HG03575 (cell line): ENCODE data around the gene METTL23.
A peak's percentile ranks its signal among the peaks of the same experiment; 100 is the strongest.
"Not testable (repeated sequence)": the region's sequence is repeated elsewhere in the genome, so short reads cannot be mapped to it uniquely, and the experiment has no call there.

Experiments
- ATAC-seq: cut with Tn5 transposase; IDR thresholded peaks from one replicate; pipeline ENCODE4 v1.9.1; 2021; ENCODE audit not compliant: unreplicated experiment, insufficient number of reproducible peaks, low FRiP score; ENCODE audit errors: extremely low read depth

METTL23 gene

GRCh38 chr17:76727745-76728456 is 1.3 kb downstream of the METTL23 start:
- no peak for ATAC-seq

- ATAC-seq = not testable (repeated sequence)
Observed at GRCh38 chr17:76731800-76732733, 5.4 kb downstream of the METTL23 start.

DNA sequence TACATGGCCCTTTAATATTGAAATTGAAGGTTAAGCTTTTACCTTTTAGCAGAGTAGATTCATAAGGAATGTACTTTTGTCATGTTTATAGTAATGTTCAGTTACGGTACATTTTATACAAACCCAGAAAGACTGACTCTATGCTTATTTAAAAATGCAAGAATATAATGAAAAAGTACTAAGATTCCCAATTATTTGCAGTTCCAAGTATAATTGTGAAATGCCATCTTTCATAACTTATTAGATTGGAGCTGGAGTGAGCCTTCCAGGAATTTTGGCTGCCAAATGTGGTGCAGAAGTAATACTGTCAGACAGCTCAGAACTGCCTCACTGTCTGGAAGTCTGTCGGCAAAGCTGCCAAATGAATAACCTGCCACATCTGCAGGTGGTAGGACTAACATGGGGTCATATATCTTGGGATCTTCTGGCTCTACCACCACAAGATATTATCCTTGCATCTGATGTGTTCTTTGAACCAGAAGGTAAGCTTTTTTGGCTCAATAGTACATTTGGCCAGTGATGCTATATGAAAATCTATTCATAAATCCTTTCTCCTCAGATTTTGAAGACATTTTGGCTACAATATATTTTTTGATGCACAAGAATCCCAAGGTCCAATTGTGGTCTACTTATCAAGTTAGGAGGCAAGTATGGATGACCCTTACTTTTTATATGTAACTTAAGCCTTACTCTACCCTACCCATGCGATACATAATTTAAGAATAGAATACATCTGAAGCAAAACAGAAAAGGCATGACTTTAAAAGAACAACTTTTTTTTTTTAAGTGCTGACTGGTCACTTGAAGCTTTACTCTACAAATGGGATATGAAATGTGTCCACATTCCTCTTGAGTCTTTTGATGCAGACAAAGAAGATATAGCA is 6.3 kb downstream of the METTL23 start:
- ATAC-seq = no peak

GRCh38 chr17:76733618-76733957 is 6.9 kb downstream of the METTL23 start:
- ATAC-seq = no peak

GRCh38 chr17:76734080-76734840 is 7.6 kb downstream of the METTL23 start:
- no peak for ATAC-seq

- ATAC-seq = no peak
Observed at GRCh38 chr17:76735006-76735405, 8.4 kb downstream of the METTL23 start.

DNA sequence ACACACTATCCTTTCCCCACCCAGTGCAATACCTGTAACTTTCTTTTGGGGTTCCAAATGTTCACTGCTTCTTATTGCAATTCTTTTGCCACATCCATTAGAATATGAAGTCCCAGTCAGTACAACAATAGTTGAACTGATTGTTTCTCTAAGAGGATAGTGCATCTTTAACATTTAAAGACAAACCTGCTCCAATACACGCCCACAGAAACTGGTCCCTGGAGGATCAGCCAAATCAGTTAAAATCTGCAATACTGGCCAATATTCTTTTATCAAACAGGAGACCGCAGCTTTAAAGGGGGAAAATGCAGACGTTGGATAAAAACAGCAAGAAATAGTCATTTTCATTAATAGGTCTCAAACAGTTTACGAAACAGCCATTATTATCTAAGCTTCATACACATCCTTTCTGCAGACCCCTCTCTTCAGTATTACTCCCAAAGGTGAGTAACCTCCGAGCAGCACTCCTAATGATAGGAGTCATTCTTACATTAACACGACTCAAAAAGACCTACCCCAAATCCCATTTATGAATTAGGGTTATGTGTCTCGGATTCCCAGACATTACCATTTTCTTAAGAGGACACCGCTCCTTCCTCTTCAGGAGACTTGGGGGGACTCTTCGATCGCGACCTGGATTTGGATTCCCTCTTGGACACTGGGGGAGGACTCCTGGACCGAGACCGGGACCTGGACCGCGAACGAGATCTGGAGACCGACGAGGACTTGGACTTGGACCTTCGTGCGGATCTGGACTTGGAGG is 9.1 kb downstream of the METTL23 start:
- ATAC-seq = no peak

DNA sequence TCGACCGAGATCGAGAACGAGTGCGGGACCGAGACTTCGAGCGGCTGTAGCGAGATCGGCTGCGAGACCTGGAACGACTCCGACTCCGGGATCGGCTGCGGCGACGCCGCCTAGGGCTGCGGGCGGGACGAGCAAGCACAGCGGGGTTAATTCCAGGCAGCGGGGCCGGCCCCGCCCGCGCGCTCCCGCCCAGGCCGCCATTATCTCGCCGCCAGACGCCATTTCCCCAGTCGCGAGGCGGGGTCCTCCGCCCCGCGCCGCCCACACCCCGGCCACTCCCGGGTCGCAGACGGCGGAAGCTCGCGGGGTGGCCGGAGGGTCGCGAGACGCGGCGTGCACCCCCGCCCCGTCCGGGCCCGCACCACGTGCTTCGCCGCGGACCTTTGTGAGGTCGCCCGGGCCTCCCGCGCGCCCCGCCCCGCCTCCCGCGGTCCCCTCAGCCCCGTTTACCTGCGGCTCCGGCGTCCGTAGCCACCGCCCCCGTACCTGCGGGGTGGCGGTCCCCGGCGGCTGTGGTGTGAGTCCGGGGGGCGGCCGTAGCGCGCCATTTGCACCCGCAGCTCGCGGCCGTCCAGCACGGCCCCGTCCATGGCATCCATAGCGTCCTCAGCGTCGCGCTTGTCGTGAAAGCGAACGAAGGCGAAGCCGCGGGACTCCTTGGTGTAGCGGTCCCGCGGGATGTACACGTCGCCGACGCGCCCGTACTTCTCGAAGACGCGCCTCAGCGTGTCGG is 9.9 kb downstream of the METTL23 start:
- ATAC-seq = no peak

GRCh38 chr17:76737082-76737675 is 10.5 kb downstream of the METTL23 start, which contains the start of gene SRSF2:
Gene SRSF2 (minus strand): TSS chr17:76737331. CDS start chr17:76737160, 171 bp downstream.
- ATAC-seq = peak; percentile 32

GRCh38 chr17:76737676-76738467 is 11.2 kb downstream of the METTL23 start, which contains the start of gene MFSD11:
Gene MFSD11 (plus strand): TSS chr17:76738119. CDS start chr17:76738353, 234 bp downstream.
- peak; percentile 12 for ATAC-seq

DNA sequence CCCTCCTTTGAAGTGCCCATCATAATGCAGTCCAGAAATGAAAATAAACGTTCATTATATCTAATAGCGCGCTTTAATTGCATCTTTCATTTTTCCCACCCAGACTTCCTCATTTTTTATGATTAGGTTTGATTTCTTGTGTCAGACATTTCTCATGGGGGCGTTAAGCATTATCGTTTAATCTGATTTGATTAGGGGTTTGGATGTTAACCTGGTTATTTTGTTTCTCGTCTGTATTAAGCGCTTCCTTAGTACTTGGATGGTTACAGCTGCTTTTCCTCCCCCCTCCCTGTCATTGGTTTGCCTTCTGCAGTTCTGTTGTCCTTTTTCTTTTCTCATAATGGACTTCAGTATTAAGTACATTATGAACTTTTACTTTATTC is 11.8 kb downstream of the METTL23 start:
- no peak for ATAC-seq

GRCh38 chr17:76739568-76740115 is 13.0 kb downstream of the METTL23 start:
- ATAC-seq = not testable (repeated sequence)

GRCh38 chr17:76740329-76741118 is 13.9 kb downstream of the METTL23 start:
- no peak for ATAC-seq

DNA sequence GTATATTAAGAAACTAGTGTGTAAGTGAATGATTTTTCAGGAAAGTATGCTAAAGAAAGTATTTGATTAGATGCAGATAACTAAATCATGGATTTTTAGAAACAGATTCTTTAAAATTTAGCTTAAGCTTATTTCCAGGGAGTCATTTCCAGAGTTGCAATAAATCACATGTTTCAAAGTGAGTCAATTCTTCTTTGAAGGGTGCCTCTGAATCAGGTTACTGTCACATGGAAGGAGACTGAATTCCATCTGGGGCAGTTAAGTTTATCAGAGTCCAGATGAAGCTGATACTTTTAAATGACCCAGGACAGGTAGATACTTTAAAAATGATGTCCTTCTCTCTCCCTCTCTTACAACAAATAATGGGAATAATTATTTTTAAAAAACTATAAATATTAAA is 16.3 kb downstream of the METTL23 start:
- no peak for ATAC-seq

DNA sequence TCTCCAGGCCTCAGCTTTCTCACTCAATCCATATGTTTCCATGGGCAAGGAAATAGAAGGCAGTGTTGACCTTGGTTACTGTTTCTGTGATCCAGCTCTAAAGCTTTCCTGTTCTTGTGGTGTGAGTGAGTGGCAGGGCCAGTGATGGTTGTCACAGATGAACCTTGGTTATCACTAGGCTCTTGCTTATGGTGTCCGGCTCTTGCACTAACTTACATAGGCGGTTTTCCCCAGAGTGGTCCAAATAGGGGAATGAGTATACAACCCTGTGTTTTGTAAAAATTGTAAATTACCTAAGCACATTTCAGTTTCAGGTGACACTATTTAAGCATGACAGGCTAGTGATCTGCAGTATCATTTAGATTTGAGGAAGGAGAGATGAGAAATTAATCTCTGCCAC is 18.1 kb downstream of the METTL23 start:
- ATAC-seq = no peak
